ENCODE results near the gene OR5L2. TPM values are rescaled to one million over a fixed set of nuclear protein-coding genes. Genes with fewer than 3 reads are reported as not detected.

Gene OR5L2
- not detected for total RNA-seq

GRCh38 chr11:55826919-55827318 is at the start of gene OR5L2:
OR5L2 (plus strand) TSS chr11:55827219; CDS start chr11:55827219, 0 bp downstream.

DNA sequence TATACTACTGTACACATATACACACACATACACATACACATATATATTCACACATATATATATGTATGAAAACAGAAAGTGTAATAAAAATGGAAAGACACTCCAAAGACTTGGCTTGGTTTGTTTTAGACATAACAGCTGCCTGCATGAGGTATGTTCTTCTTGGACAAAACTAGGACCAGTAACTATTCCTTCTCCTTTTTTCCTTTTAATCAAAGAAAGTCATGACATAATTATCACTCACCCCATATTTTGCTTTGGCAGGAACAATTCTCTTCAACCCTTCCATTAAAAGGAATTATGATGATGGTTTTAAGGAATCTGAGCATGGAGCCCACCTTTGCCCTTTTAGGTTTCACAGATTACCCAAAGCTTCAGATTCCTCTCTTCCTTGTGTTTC is 31.8 kb upstream of the OR5L2 start, which contains the start of gene OR5D14:
OR5D14 (plus strand) TSS at position 301 of the 400 bp plus-strand sequence; CDS start at position 301, 0 bp downstream.

DNA sequence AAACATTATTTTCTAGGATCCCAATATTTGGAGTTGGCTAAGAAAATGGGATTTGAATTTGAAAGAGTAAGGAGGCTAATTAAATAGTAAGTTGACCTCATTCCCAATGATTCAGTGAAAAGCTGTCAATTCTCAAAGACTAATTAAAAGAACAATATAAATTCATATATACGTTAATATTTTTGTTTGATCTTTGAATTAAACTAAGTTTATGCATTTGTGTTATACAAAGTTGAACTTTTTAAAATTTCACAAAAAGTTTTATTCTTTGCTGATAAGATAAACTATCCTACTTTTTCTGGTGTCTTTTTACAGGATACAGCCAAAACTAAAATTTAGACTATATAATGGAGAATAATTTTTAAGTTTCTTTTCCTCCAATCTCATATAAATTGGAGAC is 16.0 kb upstream of the OR5L2 start, which contains the start of gene OR5L1:
OR5L1 (plus strand) TSS at position 301 of the 400 bp plus-strand sequence. CDS start 100 bp downstream, outside the sequence.

GRCh38 chr11:55819330-55819729 is 7.7 kb upstream of the OR5L2 start, which contains the start of gene OR5D18:
OR5D18 (plus strand) TSS chr11:55819630; CDS start chr11:55819630, 0 bp downstream.

DNA sequence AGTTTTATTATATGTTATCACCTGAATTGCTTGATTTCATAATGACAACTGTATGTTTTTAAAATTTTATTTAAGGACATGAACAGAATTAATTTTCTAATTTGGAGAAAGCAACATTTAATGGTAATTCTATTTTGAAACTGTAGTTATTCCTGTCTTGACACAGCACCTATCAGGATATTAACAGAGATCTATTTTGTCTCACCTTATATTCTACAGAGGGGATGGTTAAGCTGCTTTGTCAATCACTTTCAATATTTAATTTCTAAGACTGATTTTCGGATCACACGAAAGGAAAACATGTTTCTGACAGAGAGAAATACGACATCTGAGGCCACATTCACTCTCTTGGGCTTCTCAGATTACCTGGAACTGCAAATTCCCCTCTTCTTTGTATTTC is 11.4 kb downstream of the OR5L2 start, which contains the start of gene OR5D16:
OR5D16 (plus strand) TSS at position 301 of the 400 bp plus-strand sequence; CDS start at position 301, 0 bp downstream.

Small RNAs within 50 kb of the gene (small RNA-seq; reads per million reads assigned to genes)
- not detected for gene AC036111.3 (ENCODE audit: low replicate concordance)

Other genes starting within 250 kb of the OR5L2 start
- gene OR4C11, start 219.6 kb upstream of the OR5L2 start, total RNA-seq, result not detected
- not detected for gene OR4P4, start 192.1 kb upstream of the OR5L2 start, total RNA-seq
- gene OR4S2, start 178.9 kb upstream of the OR5L2 start, total RNA-seq, result not detected
- gene OR4C6, start 165.0 kb upstream of the OR5L2 start, total RNA-seq, result not detected
- not detected for gene OR5D13, start 53.8 kb upstream of the OR5L2 start, total RNA-seq
- not detected for gene OR5D14, start 31.7 kb upstream of the OR5L2 start, total RNA-seq
- gene OR5L1, start 15.9 kb upstream of the OR5L2 start, total RNA-seq, result not detected
- gene OR5D18, start 7.6 kb upstream of the OR5L2 start, total RNA-seq, result not detected
- gene OR5D16, start 11.5 kb downstream of the OR5L2 start, total RNA-seq, result not detected
- gene TRIM51, start 56.1 kb downstream of the OR5L2 start, total RNA-seq, result not detected
- not detected for gene OR5W2, start 87.4 kb downstream of the OR5L2 start, total RNA-seq
- not detected for gene OR5I1, start 109.2 kb downstream of the OR5L2 start, total RNA-seq
- gene OR10AG1, start 142.7 kb downstream of the OR5L2 start, total RNA-seq, result not detected
- not detected for gene OR5F1, start 167.4 kb downstream of the OR5L2 start, total RNA-seq
- gene OR5AS1, start 200.4 kb downstream of the OR5L2 start, total RNA-seq, result not detected